Measurements from ENCODE around the gene CEBPG. TPM values are rescaled to one million over a fixed set of nuclear protein-coding genes. Genes with fewer than 3 reads are reported as not detected.
A peak's percentile ranks its signal among the peaks of the same experiment; 100 is the strongest.

The CEBPG gene
- polyA plus RNA-seq, 4 donors = 20.7 to 23.7 (median 23.2) TPM

DNA sequence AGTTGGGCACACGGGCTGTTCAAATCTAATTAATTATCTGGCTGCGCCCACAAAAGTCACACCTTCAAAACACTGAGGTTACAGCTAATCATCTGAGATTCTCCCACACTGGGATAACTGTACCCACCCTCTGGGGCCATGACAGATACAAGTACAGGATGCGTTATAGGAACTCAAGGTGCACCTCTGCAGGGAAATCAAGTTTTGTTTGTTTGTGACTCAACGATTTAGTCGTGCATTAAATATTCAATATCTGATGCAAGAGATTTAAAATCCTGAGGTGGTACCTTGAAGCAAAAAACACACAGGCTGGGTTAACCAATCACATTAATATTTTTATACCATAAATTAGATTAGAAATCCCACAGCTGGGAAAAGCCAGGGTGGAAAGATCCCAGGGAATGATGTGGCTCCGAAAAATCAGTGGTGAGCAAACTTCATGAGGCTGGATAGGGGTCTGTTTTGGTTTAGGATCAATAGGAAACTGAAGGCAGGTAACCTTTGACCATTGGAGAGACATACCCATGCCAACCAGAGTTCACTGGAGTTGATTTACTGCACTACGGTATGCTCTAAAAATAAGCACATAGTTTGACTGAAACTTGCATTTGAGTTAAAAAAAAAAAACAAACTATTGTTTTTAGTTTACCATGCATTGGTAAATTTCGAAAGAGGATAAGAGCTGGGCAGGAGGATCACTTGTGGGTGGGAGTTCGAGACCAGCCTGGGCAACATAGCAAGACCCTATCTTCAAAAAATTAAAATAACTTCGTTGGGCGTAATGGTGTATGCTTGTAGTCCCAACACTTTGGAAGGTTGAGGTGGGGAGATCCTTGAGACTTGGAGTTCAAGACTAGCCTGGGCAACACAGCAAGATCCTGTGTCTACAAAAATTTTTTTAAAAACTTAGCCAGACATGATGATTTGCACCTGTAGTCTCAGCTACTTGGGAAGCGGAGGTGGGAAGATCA lies 23.9 kb upstream of the CEBPG start:
- no peak for DNase-seq (ENCODE audit: low read depth in 4 of 4, low spot score in 2 of 4)

DNA sequence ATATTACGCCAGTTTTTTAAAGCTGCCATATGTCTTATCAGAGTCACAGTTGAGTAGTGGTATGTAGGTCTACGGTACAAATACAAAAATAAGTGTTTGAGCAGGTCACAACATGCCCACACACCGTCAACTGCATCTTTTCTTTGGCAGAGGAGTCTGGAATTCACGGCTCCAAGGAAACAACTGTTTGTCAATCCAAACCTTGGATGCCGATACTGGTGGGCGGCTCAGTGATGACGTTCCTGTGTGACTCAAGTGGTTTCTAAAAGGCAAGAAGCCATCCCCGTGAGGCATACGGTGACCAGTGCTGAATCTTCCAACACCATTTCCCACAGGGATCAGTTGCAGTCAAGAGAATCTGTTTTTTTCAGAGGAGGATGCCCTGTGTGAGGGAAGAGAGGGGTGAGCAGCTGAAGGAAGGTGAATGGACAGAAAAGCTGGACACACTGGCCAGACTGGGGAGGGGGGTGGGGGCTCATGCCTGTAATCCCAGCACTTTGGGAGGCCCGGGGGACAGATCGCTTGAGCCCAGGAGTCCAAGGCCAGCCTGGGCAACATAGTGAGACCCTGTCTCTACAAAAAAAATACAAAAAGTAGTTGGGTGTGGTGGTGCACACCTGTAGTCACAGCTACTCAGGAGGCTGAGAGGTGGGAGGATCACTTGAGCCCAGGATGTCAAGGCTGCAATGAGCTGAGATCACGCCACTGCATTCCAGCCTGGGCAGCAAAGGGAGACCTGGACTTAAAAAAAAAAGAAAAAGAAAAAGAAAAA lies 22.8 kb upstream of the CEBPG start:
- no peak for DNase-seq (ENCODE audit: low read depth in 4 of 4, low spot score in 2 of 4)

DNA sequence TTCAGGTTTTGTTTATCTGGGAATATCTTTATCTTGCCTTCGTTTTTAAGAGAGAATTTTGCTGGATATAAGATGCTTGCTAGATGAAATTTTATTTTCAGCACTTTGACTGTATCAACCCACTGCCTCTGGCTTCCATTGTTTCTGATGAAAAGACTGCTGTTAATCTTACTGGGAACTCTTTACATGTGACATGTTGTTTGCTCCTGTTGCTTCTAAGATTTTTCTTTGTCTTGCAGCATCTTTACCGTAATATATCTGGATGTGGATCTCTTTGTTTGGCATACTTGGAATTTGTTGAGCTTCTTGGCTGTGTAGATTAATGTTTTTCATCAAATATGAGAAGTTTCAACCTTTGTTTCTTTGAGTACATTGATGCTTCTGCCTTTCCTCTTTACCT lies 18.0 kb upstream of the CEBPG start:
- no peak for DNase-seq (ENCODE audit: low read depth in 4 of 4, low spot score in 2 of 4)

DNA sequence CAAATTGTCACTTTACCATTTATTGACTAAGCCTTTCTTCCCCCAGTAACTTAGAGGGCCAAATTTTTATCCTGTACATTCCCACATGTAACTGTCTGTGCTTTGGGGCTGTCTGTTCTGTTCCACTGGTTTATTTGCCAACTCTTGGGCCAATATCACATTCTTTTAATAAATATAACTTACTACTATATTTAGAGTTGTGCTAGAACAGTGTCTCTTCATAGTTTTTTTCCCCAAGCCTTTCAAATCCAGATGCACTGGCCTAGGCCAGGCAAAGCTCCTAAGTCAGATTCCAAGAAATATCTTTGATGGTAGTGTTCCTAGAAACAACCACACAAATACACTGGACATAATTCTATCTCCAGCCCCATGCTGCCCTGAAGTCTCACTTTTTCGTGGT lies 16.0 kb upstream of the CEBPG start:
- no peak for DNase-seq (ENCODE audit: low read depth in 4 of 4, low spot score in 2 of 4)

DNA sequence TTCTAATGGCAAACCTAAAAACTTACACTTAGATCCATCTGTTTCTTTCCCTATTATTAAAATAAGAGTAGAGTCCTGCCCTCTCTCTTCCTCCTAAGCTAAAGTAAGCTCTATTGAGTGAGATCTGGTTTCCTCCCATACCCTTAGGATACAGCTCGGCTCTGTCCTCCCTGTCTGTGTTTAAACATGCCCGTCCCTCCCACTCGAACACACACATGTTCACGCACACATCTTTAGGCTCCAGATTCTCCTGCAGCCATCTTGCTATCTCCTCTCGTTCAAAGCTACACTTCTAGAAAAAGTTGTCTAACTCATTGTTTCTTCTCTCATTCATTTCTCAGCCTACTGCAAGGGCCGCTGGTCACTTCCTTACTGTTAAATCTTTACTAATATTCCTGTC lies 15.1 kb upstream of the CEBPG start:
- DNase-seq (ENCODE audit: low read depth in 4 of 4, low spot score in 2 of 4) = no peak

DNA sequence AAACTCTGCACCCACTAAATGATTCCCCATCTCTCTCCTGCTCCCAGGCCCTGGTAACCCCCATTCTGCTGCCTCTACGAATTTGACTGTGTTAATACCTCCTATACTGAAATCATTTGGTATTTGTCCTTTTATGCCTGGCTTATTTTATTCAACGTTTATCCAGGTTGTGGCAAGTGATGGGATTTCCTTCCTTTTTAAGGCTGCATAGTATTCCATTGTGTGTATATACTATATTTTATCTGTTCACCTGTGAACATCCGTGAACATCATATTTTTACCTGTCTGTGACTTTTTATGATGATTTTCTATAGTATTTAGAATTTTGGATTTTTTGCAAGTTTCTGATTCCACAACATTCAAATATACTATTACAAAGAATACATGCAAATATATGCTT lies 13.9 kb upstream of the CEBPG start:
- no peak for DNase-seq (ENCODE audit: low read depth in 4 of 4, low spot score in 2 of 4)

DNA sequence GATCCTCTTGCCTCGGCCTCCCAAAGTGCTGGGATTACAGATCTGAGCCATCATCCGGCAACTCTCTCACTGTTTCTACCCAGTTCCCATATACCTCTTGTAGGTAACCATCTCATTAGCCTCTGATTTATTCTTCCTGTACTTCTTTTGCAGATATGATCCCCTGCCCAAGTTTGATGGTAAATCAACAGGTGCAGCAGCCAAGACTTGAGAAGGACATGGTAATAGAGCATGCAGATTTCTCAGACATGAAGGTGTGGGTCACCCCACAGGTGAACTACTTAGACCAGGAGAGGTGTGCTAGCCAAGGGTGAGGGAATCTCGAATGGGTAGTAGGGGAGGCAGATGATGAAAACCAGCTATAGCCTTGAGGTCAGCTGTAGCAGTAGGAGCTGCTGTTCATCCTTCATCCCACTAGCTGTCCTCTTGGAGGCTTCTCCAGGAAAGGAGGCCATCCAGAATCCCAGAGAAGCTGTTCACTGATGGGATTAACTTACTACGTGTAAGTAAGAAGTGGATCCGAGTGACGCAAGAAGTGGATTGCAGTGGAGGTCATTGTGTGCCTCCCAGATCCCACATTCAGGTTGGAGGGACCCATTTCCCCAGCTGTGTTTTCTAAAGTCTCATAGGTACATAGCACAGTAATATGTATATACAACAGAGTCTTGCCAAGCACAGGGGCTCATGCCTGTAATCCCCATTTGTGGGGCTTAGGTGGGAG lies 10.8 kb upstream of the CEBPG start:
- DNase-seq (ENCODE audit: low read depth in 4 of 4, low spot score in 2 of 4) = no peak

DNA sequence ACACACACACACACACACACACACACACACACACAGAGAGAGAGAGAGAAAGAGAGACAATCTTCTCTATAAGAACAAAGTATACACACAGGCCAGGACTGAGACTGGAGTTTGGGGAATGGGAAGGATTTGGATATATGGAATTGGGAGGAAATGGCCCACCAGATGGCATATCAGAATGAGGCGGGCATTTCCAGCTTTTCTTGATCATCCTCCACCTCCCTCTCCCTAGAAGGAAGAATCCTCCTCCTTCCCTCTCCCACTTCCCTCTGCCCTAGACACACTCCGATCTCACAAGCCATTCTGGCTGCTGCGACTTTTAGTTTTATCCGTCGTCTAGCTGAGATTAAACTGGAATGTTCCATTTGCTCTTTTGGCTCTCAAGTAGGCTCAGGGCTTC lies 10.0 kb upstream of the CEBPG start:
- no peak for DNase-seq (ENCODE audit: low read depth in 4 of 4, low spot score in 2 of 4)

DNA sequence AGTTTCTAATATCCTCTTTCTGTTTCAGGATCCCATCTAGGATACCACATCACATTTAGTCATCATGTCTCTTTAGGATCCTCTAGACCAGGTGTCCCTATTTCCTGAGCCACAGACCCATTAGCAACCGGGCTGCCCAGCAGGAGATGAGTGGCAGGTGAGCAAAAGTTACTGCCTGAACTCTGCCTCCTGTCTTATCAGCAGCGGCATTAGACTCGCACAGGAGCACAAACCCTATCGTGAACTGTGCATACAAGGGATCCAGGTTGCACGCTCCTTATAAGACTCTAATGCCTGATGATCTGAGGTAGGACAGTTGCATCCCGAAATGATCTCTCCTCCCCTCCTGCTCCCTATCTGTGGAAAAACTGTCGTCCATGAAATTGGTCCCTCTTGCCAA lies 7.8 kb upstream of the CEBPG start:
- DNase-seq (ENCODE audit: low read depth in 4 of 4, low spot score in 2 of 4) = no peak

DNA sequence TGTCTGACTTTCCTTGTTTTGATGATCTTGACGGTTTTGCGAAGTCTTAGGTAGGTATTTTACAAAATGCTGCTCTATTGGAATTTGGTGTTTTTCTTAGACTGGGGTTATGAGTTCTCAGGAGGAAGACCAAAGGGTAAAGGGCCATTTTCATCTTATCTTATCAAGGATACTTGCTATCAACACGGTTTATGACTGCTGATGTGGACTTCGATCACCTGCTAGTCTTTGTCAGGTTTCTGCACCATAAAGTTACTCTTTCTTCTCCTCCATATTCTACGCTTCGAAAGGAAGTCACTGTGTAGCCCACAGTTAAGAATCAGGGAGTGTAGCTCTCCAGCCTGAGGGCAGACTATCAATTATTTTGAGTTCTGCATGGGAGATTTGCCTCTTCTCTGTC lies 7.4 kb upstream of the CEBPG start:
- DNase-seq (ENCODE audit: low read depth in 4 of 4, low spot score in 2 of 4) = no peak

DNA sequence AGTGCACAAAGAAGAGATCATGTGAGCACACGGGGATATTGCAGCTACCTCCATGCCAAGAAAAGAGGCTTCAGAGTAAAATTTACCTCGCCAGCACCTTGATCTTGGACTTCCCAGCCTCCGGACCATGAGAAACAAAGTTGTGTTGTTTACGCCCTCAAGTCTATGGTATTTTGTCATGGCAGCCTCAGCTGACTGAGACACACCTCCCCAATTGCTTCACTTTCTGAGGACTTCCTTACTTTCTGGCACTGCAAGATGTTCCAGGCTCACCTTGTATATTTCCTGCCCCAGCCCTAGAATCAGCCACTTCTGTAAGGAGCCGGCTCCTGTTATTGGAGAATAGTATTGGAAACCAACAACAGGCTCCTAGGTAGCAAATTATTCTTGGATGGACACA lies 6.6 kb upstream of the CEBPG start:
- no peak for DNase-seq (ENCODE audit: low read depth in 4 of 4, low spot score in 2 of 4)

DNA sequence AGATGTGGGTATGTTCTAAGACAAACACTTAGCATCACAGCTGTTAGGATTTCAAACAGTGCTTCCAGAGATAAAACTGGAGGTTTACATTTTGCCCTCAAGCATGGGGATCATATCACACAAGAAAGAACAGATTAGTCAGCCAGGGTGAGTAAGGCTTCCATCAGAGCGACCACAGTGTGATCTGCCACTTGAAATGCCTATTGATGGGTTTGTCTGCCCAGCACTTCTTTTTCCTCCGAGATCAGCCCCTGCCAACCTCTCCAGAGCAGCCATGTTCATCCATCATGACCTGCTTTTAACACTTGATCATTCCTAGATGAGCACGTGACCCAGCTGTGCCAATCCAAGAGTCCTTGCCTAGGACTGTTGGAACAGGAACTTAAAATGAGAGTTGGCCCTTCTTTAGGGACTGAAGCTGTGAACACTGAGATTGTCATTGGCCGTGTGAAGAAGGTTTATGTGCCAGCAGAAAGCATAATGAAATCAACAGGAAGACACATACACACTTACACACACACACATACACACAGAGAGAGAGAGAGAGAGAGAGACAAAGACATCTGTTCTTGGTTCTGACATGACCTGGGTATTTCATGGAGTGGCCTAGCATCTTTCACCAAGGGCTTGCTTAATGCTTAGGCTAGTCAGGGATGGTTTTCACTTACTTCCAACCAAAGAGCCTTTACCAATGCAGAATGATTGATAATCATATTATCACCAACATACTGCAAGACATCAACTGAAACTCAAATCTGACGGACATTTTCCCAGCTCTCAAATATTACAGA lies 5.2 kb upstream of the CEBPG start:
- no peak for DNase-seq (ENCODE audit: low read depth in 4 of 4, low spot score in 2 of 4)

DNA sequence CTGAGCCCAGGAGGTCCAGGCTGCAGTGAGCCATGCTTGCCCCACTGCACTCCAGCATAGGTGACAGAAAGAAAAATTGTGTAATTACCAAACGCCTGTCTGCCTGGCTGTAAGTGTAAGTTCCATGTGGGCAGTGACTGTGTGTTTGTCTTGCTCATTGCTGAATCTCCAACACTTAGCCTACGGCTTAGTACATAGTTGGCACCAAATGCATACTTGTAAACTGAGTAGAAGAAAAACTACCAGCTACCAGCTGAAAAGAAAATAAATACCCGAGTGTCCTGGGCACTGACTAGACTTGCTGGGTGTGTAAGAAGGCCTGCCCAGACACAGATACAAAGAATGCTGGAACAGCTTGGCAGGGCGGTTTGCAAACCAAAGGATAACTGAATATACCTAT lies 2.7 kb upstream of the CEBPG start:
- no peak for DNase-seq (ENCODE audit: low read depth in 4 of 4, low spot score in 2 of 4)

DNA sequence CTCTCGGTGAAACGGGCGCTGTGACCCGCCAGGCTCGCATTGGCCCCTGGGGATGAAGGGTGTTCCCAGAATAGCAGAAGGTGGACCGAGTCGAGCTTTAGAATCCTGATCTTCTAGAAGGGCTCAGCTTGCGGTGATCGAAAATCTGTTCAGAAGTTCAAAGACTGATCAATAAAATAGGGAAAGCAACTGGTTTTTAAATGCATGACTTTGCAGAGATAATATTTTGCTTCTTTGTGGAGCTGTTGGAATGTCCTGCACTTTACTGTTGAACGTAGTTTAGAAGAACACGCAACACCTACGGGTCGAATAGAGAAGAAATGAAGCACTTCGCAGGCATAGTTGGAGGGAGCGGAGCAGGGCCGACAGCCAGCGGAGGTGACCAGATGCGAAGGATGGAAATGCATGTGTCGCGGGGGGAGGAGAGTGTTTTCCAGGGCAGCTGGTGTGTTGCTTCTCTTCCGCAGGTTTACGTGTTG lies 766 bp downstream of the CEBPG start:
- DNase-seq (ENCODE audit: low read depth in 4 of 4, low spot score in 2 of 4) = peak in 1 of 4 donors; percentile 37

DNA sequence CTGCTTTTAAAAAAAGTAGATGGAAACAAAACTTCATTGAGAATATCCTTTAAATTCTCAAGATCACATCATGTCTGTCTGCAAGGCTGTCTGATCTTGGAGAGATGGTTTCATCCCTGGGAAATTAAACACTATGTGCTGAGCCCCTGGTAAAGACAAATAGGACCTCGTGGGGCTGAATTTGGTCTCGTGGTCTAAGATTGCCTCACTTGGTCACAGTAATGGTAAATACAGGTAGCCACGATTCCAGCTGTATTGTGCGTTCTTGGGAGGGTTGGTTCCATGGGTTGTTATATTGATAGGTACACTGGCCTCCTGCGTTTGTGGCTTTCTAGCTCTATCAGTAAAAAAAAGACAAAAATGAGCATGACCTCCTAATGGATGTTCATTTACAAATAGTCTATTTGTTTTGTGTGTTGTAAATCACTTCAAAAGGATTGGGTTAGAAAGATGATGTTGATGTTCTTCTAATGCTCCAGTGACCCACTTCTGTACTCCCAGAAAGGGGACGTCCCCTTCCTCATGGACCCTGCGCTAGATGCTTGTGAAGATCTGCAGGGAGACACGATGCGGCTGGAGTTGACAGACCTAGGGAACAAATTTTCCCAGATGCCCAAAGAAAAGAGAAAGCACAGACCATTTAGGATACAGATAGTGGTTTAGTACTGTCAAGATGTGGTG lies 1.8 kb downstream of the CEBPG start:
- no peak for DNase-seq (ENCODE audit: low read depth in 4 of 4, low spot score in 2 of 4)

DNA sequence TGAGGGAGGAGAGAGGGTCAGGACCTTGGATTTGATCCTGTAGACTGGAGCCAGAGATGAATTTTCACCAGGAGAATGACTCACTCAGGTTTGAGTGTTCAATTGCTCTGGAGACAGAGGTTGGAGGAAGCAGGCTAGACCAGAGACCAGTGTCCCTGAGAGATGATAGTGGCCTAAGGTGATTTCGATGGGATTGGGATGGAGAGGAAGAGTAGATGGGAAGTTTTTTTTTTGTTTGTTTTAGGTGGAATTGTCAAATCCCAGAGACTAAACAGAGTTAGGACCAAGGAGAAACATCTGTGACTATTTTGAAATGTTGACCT lies 2.3 kb downstream of the CEBPG start:
- no peak for DNase-seq (ENCODE audit: low read depth in 4 of 4, low spot score in 2 of 4)

DNA sequence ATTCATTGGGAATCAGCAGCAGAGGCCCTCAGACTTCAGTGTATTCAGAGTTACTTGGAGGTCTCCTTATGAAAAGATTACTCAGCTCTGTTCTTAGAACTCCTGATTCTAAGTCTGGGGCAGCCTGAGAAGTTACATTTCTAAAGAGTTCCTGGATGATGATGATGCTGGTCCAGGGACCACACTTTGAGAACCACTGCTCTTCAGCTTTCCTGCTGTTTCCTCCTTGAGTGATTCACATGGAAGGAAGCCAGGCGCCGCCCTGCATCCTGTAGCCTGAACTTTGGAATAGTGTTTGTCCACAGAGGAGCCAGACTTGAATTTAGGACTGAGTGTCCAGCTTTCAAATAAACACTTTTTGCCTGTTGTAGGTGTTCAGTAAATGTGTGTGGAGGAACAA lies 2.9 kb downstream of the CEBPG start:
- no peak for DNase-seq (ENCODE audit: low read depth in 4 of 4, low spot score in 2 of 4)

DNA sequence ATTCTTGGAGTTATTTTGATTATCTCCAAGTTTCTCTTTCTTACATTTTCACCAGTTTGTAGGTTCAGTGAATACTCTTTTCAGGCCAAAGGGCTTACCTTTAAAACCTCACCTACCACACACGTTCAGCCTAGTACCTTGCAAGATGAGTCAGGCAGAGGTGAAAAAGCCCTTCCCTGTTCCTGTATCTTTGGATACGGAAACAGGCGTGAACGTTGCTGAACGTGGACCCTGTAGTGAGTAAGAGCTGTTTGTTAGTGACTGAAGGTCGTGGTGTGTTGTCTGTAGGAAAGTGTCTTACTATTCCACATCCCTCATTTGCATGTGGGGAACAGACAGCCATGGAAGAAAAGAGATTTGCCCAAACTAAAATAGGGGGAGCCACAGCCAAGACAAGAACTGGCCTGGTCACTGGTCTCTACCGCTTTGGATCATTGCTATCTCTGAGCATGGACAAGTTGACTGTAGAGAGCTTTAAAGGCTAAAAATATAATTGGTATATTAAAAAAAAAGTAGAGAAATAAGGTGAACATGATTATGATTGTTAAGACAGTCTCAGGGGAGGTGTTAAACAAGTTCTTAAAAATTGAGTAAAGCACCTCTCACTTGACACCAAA lies 3.5 kb downstream of the CEBPG start:
- DNase-seq (ENCODE audit: low read depth in 4 of 4, low spot score in 2 of 4) = no peak
